ENCODE data around the gene RABGEF1.

The RABGEF1 gene

DNA sequence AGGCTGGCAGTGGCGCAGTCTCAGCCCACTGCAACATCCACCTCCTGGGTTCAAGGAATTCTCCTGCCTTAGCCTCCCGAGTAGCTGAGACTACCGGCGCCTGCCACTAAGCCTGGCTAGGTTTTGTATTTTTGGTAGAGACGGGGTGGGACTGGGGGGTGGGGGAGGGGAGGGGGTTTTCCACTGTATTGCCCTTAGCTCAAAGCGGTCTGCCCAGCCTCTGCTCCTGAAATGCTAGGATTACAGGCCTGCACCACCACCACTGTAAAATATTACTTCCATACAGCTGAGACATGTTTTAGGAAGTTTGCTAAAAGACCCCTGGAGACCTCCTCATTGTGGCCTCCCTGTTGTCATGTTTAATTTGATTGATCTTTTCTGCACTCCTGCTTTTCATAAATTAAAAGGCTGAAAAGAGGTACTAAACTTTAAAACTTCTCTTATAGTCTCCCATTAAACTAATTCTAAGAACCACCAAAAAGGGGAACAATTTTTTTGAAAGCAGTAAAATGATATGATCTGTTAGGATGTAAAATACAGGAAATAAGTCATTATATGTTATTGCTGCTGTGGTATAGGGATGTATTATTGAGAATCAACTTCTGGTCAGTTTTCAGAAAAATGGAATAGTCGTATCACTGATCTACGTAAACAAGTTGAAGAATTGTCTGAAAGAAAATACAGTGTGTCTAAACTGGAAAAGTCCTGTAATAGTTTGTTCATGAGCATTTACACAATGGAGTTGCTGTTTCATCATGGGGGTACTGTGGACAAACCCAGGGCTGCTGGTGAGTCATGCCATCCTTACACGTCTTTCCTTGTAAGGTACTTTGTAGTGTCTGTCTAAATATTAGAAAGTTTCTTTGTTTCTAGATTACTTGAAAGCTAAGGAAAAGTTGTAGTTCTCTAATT lies 107.6 kb downstream of the RABGEF1 start:
- Histone ChIP-seq H2AFZ (ENCODE audit: low read depth, low read length) (no peak overlapping the region), H3K4me3 (ENCODE audit: low read depth in 1 of 2, low read length in 2 of 2) (no peak overlapping the region), H3K27me3 (ENCODE audit: insufficient read depth, low read length, poor library complexity) (no peaks in the 10 kb centered on the region), H3K4me2 (ENCODE audit: insufficient read depth, low read length) (no peak overlapping the region), H3K79me2 (ENCODE audit: insufficient read depth, low read length) (peaks cover 15% of the 10 kb centered on the region), H3K9me3 (ENCODE audit: insufficient read depth, low read length, severe bottlenecking) (no peaks in the 10 kb centered on the region), H4K20me1 (ENCODE audit: insufficient read depth, low read length) (no peaks in the 10 kb centered on the region), H3K36me3 (ENCODE audit: insufficient read depth, low read length) (peaks cover 3% of the 10 kb centered on the region; the same call in 1 of the 2 replicates), H3K4me1 (ENCODE audit: insufficient read depth, low read length) (peaks cover 25% of the 10 kb centered on the region), H3K9ac (ENCODE audit: low read depth, low read length) (no peak overlapping the region), H3K27ac (ENCODE audit: low read length) (no peak overlapping the region)
- TF ChIP-seq EZH2 (IDR thresholded peaks at IDR 0.05; ENCODE audit: borderline replicate concordance, low read depth, low read length, severe bottlenecking), result no peak
- TF ChIP-seq, protein P1, sequence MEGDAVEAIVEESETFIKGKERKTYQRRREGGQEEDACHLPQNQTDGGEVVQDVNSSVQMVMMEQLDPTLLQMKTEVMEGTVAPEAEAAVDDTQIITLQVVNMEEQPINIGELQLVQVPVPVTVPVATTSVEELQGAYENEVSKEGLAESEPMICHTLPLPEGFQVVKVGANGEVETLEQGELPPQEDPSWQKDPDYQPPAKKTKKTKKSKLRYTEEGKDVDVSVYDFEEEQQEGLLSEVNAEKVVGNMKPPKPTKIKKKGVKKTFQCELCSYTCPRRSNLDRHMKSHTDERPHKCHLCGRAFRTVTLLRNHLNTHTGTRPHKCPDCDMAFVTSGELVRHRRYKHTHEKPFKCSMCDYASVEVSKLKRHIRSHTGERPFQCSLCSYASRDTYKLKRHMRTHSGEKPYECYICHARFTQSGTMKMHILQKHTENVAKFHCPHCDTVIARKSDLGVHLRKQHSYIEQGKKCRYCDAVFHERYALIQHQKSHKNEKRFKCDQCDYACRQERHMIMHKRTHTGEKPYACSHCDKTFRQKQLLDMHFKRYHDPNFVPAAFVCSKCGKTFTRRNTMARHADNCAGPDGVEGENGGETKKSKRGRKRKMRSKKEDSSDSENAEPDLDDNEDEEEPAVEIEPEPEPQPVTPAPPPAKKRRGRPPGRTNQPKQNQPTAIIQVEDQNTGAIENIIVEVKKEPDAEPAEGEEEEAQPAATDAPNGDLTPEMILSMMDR (IDR thresholded peaks at IDR 0.05; ENCODE audit: borderline replicate concordance, extremely low read depth, low read length, poor library complexity, severe bottlenecking), result no peak
- no peak for ATAC-seq (ENCODE audit: insufficient read depth, low read depth)
- no peak for DNase-seq

DNA sequence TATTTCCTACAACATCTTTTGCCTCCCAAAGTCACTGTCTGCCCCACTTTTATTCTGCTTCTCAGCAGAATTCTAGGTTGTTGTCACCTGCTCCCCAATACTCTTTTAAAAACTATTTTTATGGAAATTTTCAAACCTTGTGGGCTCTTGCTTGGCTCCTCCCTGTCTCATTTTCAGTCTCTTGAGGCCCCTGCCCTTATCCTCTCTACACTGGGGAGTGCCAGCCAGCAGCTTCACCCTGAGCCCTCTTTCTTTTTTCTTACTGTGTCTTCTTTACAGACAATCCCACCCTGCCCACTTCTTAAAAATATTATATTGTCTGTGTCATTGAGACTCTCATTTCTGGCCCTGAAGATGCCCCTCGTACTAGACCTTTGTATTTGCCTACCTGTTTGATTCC lies 118.8 kb downstream of the RABGEF1 start:
- Histone ChIP-seq H3K36me3 (ENCODE audit: insufficient read depth, low read length) (peaks cover 17% of the 10 kb centered on the region; the same call in 1 of the 2 replicates), H3K4me1 (ENCODE audit: insufficient read depth, low read length) (no peaks in the 10 kb centered on the region), H3K9ac (ENCODE audit: low read depth, low read length) (no peak overlapping the region)

DNA sequence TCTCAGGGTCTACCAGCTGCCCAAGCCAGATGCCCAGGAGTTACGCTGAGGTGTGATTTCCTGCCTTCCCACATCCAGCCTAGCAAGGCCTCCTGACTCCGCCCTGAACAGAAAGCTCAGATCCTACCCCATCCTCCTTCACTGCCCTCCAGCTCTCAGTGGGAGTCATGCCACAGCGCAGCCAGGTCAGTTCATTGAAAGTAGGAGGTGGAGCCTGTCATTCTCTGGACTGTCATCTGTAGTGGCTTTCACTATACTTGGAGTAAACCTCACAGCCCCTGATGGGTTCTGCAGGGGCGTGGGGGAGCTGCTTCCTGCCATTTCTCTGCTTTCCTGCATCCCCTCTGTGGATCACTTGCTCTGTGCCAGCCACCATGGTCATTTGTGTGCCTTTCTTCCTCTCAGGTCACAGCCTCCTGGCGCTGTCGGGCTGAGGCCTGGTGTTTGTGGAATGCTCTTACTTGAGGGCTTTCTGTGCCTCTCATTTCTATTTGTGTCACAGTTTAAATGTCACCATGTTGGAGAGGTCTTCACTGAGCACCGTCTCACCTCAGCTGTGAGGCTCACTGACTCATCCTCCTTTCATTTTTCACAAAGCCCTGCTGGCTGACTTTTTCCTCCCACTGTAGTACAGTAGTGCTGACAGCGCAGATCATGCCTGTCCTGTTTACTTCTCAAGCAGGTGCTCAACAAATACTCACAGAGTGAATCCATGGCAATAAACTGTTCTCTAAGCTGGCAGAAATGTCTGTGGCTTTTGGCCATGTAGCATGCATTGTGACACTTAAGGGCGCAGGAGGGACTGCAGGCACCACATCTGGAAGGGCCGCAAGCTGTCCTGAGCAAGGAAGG lies 119.5 kb downstream of the RABGEF1 start:
- Histone ChIP-seq H3K9me3 (ENCODE audit: insufficient read depth, low read length, severe bottlenecking) (no peaks in the 10 kb centered on the region), H2AFZ (ENCODE audit: low read depth, low read length) (no peak overlapping the region), H3K9ac (ENCODE audit: low read depth, low read length) (no peak overlapping the region), H3K27ac (ENCODE audit: low read length) (no peak overlapping the region), H3K79me2 (ENCODE audit: insufficient read depth, low read length) (no peaks in the 10 kb centered on the region), H3K27me3 (ENCODE audit: insufficient read depth, low read length, poor library complexity) (no peaks in the 10 kb centered on the region), H4K20me1 (ENCODE audit: insufficient read depth, low read length) (no peaks in the 10 kb centered on the region), H3K4me3 (ENCODE audit: low read depth in 1 of 2, low read length in 2 of 2) (no peak overlapping the region), H3K4me1 (ENCODE audit: insufficient read depth, low read length) (no peaks in the 10 kb centered on the region), H3K36me3 (ENCODE audit: insufficient read depth, low read length) (peaks cover 17% of the 10 kb centered on the region; the same call in 1 of the 2 replicates), H3K4me2 (ENCODE audit: insufficient read depth, low read length) (no peak overlapping the region)
- ATAC-seq (ENCODE audit: insufficient read depth, low read depth) (no peak), DNase-seq (no peak)
- no peak for TF ChIP-seq EZH2 (IDR thresholded peaks at IDR 0.05; ENCODE audit: borderline replicate concordance, low read depth, low read length, severe bottlenecking)
- TF ChIP-seq, protein P1 (IDR thresholded peaks at IDR 0.05; ENCODE audit: borderline replicate concordance, extremely low read depth, low read length, poor library complexity, severe bottlenecking), result no peak

More for the DNA sequence above, 118.8 kb downstream of the RABGEF1 start:
- no peak overlapping the region for H2AFZ ChIP-seq (ENCODE audit: low read depth, low read length)
- no peaks in the 10 kb centered on the region for H4K20me1 ChIP-seq (ENCODE audit: insufficient read depth, low read length)
- no peak for TF ChIP-seq EZH2 (IDR thresholded peaks at IDR 0.05; ENCODE audit: borderline replicate concordance, low read depth, low read length, severe bottlenecking)
- TF ChIP-seq, protein P1 (IDR thresholded peaks at IDR 0.05; ENCODE audit: borderline replicate concordance, extremely low read depth, low read length, poor library complexity, severe bottlenecking), result no peak
- no peak overlapping the region for H3K27ac ChIP-seq (ENCODE audit: low read length)
- DNase-seq, result no peak
- no peak for ATAC-seq (ENCODE audit: insufficient read depth, low read depth)
- no peaks in the 10 kb centered on the region for H3K79me2 ChIP-seq (ENCODE audit: insufficient read depth, low read length)
- no peaks in the 10 kb centered on the region for H3K27me3 ChIP-seq (ENCODE audit: insufficient read depth, low read length, poor library complexity)
- H3K9me3 ChIP-seq (ENCODE audit: insufficient read depth, low read length, severe bottlenecking), result no peaks in the 10 kb centered on the region
- H3K4me2 ChIP-seq (ENCODE audit: insufficient read depth, low read length), result no peak overlapping the region
- no peak overlapping the region for H3K4me3 ChIP-seq (ENCODE audit: low read depth in 1 of 2, low read length in 2 of 2)
